Measurements from ENCODE around the gene WAPL.

DNA sequence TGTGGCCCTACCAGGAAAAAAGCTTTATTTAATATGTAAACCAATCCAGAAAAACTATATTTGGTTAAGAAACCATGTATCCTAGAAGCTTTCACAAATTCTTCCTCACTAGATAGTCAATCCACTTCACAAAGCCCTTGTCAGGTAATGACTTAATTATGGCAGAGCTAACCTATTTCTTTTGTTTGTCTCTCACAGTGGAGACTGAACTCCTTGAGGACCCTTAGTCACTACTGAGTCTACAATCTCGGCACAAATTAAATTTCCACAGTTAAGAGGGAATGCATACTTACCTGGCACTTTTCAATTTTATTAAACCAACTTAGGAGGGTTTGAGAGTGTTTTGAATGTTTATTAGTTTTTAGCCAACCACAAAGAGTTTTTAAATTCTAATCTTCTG lies 23.0 kb downstream of the WAPL start:
- TF ChIP-seq, protein P1, sequence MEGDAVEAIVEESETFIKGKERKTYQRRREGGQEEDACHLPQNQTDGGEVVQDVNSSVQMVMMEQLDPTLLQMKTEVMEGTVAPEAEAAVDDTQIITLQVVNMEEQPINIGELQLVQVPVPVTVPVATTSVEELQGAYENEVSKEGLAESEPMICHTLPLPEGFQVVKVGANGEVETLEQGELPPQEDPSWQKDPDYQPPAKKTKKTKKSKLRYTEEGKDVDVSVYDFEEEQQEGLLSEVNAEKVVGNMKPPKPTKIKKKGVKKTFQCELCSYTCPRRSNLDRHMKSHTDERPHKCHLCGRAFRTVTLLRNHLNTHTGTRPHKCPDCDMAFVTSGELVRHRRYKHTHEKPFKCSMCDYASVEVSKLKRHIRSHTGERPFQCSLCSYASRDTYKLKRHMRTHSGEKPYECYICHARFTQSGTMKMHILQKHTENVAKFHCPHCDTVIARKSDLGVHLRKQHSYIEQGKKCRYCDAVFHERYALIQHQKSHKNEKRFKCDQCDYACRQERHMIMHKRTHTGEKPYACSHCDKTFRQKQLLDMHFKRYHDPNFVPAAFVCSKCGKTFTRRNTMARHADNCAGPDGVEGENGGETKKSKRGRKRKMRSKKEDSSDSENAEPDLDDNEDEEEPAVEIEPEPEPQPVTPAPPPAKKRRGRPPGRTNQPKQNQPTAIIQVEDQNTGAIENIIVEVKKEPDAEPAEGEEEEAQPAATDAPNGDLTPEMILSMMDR (IDR thresholded peaks at IDR 0.05; ENCODE audit: poor library complexity, severe bottlenecking): no peak
- TF ChIP-seq EP300 (conservative IDR thresholded peaks at IDR 0.05; ENCODE audit: poor library complexity, severe bottlenecking) (no peak), SMC3 (conservative IDR thresholded peaks at IDR 0.05; ENCODE audit: poor library complexity) (no peak), RAD21 (conservative IDR thresholded peaks at IDR 0.05) (no peak), REST (IDR thresholded peaks at IDR 0.05; ENCODE audit: borderline replicate concordance) (no peak), MXI1 (conservative IDR thresholded peaks at IDR 0.05; ENCODE audit: poor library complexity, severe bottlenecking) (no peak), EZH2 (IDR thresholded peaks at IDR 0.05; ENCODE audit: borderline replicate concordance, insufficient read depth, low read length, poor library complexity, severe bottlenecking) (no peak)

All from neural cell (in vitro differentiated cells).